Measurements from ENCODE around the gene TLCD5. TPM values are rescaled to one million over a fixed set of nuclear protein-coding genes. Genes with fewer than 3 reads are reported as not detected.
A peak's percentile ranks its signal among the peaks of the same experiment; 100 is the strongest.

TLCD5 gene
- total RNA-seq, 2 donors from 2014 or later = 11.3 to 18.7 TPM

GRCh38 chr11:120303004-120303637, 22.0 kb upstream of the TLCD5 start:
- Histone ChIP-seq H3K27ac (no peak overlapping the region), H3K4me3 (no peak overlapping the region)

GRCh38 chr11:120304526-120304925, 20.6 kb upstream of the TLCD5 start:
- no peak for DNase-seq (ENCODE audit: low spot score)
- Histone ChIP-seq H3K27ac (no peak overlapping the region), H3K4me3 (no peak overlapping the region), H3K9me3 (no peaks in the 10 kb centered on the region), H3K36me3 (no peaks in the 10 kb centered on the region), H3K27me3 (no peaks in the 10 kb centered on the region), H3K4me1 (peaks cover 0 to 8% of the 10 kb centered on the region in 2 donors)
- TF ChIP-seq CTCF (IDR thresholded peaks at IDR 0.05) = no peak

More at GRCh38 chr11:120303004-120303637, 22.0 kb upstream of the TLCD5 start:
- H3K27me3 ChIP-seq = no peaks in the 10 kb centered on the region
- H3K36me3 ChIP-seq = no peaks in the 10 kb centered on the region
- DNase-seq (ENCODE audit: low spot score) = no peak
- TF ChIP-seq CTCF (IDR thresholded peaks at IDR 0.05) = peak; percentile 94 to 95
- peaks cover 0 to 9% of the 10 kb centered on the region in 2 donors for H3K4me1 ChIP-seq
- H3K9me3 ChIP-seq = no peaks in the 10 kb centered on the region

GRCh38 chr11:120305286-120305685, 19.8 kb upstream of the TLCD5 start:
- Histone ChIP-seq H3K27me3 (no peaks in the 10 kb centered on the region), H3K4me3 (no peak overlapping the region), H3K4me1 (peaks cover 0 to 4% of the 10 kb centered on the region in 2 donors), H3K27ac (no peak overlapping the region), H3K9me3 (no peaks in the 10 kb centered on the region), H3K36me3 (no peaks in the 10 kb centered on the region)
- DNase-seq (ENCODE audit: low spot score) = no peak
- no peak for TF ChIP-seq CTCF (IDR thresholded peaks at IDR 0.05)

GRCh38 chr11:120306519-120307242, 18.4 kb upstream of the TLCD5 start:
- no peak overlapping the region for H3K4me3 ChIP-seq
- H3K27me3 ChIP-seq = no peaks in the 10 kb centered on the region
- no peaks in the 10 kb centered on the region for H3K36me3 ChIP-seq
- DNase-seq (ENCODE audit: low spot score) = no peak
- no peaks in the 10 kb centered on the region for H3K9me3 ChIP-seq
- TF ChIP-seq CTCF (IDR thresholded peaks at IDR 0.05) = no peak
- no peak overlapping the region for H3K27ac ChIP-seq
- H3K4me1 ChIP-seq = peaks cover 0 to 4% of the 10 kb centered on the region in 2 donors

- H3K36me3 ChIP-seq = no peaks in the 10 kb centered on the region
- no peak for TF ChIP-seq CTCF (IDR thresholded peaks at IDR 0.05)
- peaks cover 0 to 4% of the 10 kb centered on the region in 2 donors for H3K4me1 ChIP-seq
- H3K27ac ChIP-seq = no peak overlapping the region
- no peaks in the 10 kb centered on the region for H3K27me3 ChIP-seq
- no peak for DNase-seq (ENCODE audit: low spot score)
- H3K9me3 ChIP-seq = no peaks in the 10 kb centered on the region
- no peak overlapping the region for H3K4me3 ChIP-seq
Measured at GRCh38 chr11:120307476-120307875, 17.6 kb upstream of the TLCD5 start.
